H1 (cell line): ENCODE data around the gene SLC22A31. TPM values are rescaled to one million over a fixed set of nuclear protein-coding genes. Genes with fewer than 3 reads are reported as not detected.

Experiments
- RNF2 ChIP-seq: fragments of 200-900, 300-1000 bp; sonication (generic); IDR thresholded peaks from 2 replicates; pipeline ENCODE4 v1.7.1; 2016; ENCODE audit warnings: borderline replicate concordance, low read depth, mild to moderate bottlenecking, antibody characterized with exemption, low read length; ENCODE audit not compliant: poor library complexity, severe bottlenecking; ENCODE audit errors: missing control alignments
- polyA plus RNA-seq, 7 experiments: library from polyadenylated mRNA; depleted of rRNA in 3 of 7; stranded (reverse) in 5 of 7; unstranded in 2 of 7; fragments of >200 nt in 5 of 7; fragments of 200-250 nt in 2 of 7; gene quantifications; 1 replicate in 5 of 7; 2 replicates in 1 of 7; 4 replicates in 1 of 7; pipeline versions ENCODE4 v1.2.1 to v1.2.3, GENCODE V29; 2011 to 2013; ENCODE audit warnings: missing spikeins in 2 of 7, mixed read lengths in 2 of 7
- total RNA-seq: library from RNA; stranded (reverse); fragmentation: NEBNext Ultra II Directional; extraction: Animal tissue kit (Norgen Biotek cat#: 25700); gene quantifications from 2 replicates; pipeline ENCODE4 v1.2.1, GENCODE V29; 2021

SLC22A31 gene
- total and polyA plus RNA-seq, 2 of the 8 experiments (the other 6 are each of a cell fraction or from before 2014, with no cell fraction given): 7.7 to 10.6 TPM

- TF ChIP-seq RNF2: no peak
These were observed 35.9 kb downstream of the SLC22A31 start (continued) for GRCh38 chr16:89164436-89164835.
